Peyer's patch (tissue), 4 donors: ENCODE data around the gene DOCK2.

ENCODE experiments used
- CTCF ChIP-seq, 6 experiments: fragments of 450-650 bp in 4 of 6; fragments of 200-600 bp in 2 of 6; sonication (generic) in 1 of 6; IDR thresholded peaks; one replicate each; pipeline ENCODE4 v1.5.1; 2017 to 2019; ENCODE audit warnings: antibody characterized with exemption in 6 of 6, mild to moderate bottlenecking in 3 of 6, moderate library complexity in 1 of 6
- POLR2A ChIP-seq, 2 donors: fragments of 450-650 bp; IDR thresholded peaks; one replicate each; pipeline ENCODE4 v1.5.1; 2017; ENCODE audit warnings: antibody characterized with exemption in 2 of 2, mild to moderate bottlenecking in 2 of 2, moderate library complexity in 2 of 2

- no peak for TF ChIP-seq CTCF (IDR thresholded peaks at IDR 0.05)
- no peak for TF ChIP-seq POLR2A (IDR thresholded peaks at IDR 0.05)
Observed at GRCh38 chr5:170108266-170108785, 471.3 kb downstream of the DOCK2 start.
